ENCODE results near the gene SEC61A1.

Gene SEC61A1

DNA sequence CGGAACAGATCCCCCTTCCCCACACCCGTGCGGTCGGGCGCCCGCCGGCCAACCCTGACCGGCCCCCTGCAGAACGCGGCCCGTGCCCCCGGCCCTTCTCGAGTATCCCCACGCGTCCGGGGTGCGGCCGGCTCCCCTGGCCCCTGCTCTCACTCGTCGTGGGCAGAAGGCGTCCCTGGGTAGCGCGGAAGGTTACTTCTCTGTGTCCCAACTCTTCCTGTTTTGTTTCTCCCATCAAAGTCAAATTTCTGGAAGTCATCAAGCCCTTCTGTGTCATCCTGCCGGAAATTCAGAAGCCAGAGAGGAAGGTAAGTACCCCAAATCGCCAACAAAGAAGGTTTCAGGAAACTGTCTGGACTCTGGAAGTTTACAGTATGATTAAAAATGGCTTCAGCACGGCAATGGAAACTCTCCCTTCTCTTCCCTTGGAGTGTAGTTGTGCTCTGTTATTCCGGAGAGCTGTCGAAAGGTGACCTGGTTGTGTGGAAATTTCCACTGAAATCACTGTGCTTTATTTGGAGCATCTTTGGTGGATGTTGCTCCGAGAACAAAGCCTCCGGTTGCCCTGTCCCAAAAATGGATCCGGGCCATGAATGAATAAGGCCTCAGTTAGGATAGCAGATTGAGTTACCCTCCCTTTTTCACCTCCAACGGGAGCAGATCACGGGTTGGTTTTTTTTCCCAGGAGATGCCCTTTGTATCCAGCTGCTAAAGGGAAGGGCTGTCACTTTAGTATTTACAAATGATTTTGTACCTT lies 536 bp downstream of the SEC61A1 start:
- TF ChIP-seq, protein P1, sequence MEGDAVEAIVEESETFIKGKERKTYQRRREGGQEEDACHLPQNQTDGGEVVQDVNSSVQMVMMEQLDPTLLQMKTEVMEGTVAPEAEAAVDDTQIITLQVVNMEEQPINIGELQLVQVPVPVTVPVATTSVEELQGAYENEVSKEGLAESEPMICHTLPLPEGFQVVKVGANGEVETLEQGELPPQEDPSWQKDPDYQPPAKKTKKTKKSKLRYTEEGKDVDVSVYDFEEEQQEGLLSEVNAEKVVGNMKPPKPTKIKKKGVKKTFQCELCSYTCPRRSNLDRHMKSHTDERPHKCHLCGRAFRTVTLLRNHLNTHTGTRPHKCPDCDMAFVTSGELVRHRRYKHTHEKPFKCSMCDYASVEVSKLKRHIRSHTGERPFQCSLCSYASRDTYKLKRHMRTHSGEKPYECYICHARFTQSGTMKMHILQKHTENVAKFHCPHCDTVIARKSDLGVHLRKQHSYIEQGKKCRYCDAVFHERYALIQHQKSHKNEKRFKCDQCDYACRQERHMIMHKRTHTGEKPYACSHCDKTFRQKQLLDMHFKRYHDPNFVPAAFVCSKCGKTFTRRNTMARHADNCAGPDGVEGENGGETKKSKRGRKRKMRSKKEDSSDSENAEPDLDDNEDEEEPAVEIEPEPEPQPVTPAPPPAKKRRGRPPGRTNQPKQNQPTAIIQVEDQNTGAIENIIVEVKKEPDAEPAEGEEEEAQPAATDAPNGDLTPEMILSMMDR (IDR thresholded peaks at IDR 0.05; ENCODE audit: low read depth, low read length): no peak
- Histone ChIP-seq H3K27me3 (ENCODE audit: insufficient read depth, low read depth, severe bottlenecking) (no peaks in the 10 kb centered on the region), H3K9me3 (ENCODE audit: severe bottlenecking) (no peaks in the 10 kb centered on the region), H3K4me3 (ENCODE audit: low read depth, low read length) (peak overlapping the region; percentile 60), H3K27ac (peak overlapping the region; percentile 92), H3K36me3 (peaks cover 52% of the 10 kb centered on the region)
- no peak for DNase-seq

DNA sequence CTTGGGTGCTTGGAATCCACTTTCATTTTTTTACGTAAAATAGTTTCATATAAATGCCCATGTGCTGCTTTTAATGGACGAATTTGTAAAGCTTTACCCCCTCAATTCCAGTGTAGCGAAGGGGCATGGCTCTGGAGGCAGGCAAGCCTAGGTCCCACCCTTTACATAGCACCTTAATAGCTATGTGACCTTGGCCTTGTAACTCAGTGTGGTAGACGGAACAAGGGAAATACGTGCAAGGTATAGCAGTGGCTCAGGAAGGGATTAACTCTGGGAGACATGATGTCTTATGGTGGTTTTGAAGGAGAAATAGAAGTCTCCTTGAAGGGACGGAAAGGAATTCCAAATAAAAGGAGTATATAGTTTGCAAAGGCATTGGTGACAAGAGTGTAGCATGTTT lies 1.4 kb downstream of the SEC61A1 start:
- no peak for DNase-seq
- TF ChIP-seq, protein P1 (IDR thresholded peaks at IDR 0.05; ENCODE audit: low read depth, low read length): no peak

DNA sequence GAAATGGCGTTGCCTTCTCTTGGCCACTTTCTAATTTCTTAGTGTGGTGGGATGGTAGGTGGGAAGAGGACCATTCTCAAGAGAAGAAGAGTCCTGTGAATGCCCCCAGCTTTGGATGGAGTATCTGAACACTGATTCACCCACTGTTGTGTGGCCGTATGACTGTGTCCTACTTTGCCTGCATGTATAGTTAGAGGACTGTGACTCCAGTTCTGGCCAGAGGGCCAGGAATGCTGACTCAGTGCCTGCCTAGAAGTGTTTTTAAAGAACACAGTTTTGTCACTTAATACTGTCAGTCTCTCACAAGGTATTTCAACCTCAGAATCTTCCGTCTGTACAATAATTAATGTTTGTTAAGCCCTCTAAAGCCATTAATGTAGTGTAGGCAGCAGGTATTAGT lies 2.1 kb downstream of the SEC61A1 start:
- no peak overlapping the region for H3K27ac ChIP-seq
- no peak for DNase-seq

More for the DNA sequence above, 1.4 kb downstream of the SEC61A1 start:
- Histone ChIP-seq H3K9me3 (ENCODE audit: severe bottlenecking) (no peaks in the 10 kb centered on the region), H3K4me3 (ENCODE audit: low read depth, low read length) (peak overlapping the region; percentile 60; the same call in 1 of the 2 replicates), H3K27ac (no peak overlapping the region), H3K36me3 (peaks cover 56% of the 10 kb centered on the region), H3K27me3 (ENCODE audit: insufficient read depth, low read depth, severe bottlenecking) (no peaks in the 10 kb centered on the region)

DNA sequence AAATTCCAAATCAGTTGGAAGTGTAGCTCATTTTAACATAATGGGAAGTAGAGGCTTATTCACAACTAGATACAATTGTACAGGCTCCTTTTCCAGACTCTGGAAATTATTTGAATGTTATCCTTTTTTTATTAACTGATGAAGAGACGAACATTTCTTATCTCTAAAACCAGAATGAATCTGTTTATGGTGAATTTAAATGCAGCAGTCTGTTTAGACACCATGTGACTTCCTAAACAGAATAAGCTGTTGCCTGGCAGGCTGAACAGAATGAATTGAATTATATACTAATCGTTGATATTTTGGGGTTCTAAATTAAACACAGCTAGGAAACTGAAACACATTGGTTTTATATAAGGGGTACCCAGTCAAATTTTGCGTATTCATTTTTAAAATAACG lies 4.0 kb downstream of the SEC61A1 start:
- DNase-seq: no peak
- no peak overlapping the region for H3K4me3 ChIP-seq (ENCODE audit: low read depth, low read length)
- no peak overlapping the region for H3K27ac ChIP-seq
- TF ChIP-seq, protein P1 (IDR thresholded peaks at IDR 0.05; ENCODE audit: low read depth, low read length): no peak
- no peaks in the 10 kb centered on the region for H3K27me3 ChIP-seq (ENCODE audit: insufficient read depth, low read depth, severe bottlenecking)
- peaks cover 81% of the 10 kb centered on the region for H3K36me3 ChIP-seq
- H3K9me3 ChIP-seq (ENCODE audit: severe bottlenecking): no peaks in the 10 kb centered on the region

More for the DNA sequence above, 2.1 kb downstream of the SEC61A1 start:
- Histone ChIP-seq H3K27me3 (ENCODE audit: insufficient read depth, low read depth, severe bottlenecking) (no peaks in the 10 kb centered on the region), H3K9me3 (ENCODE audit: severe bottlenecking) (no peaks in the 10 kb centered on the region), H3K4me3 (ENCODE audit: low read depth, low read length) (no peak overlapping the region), H3K36me3 (peaks cover 62% of the 10 kb centered on the region)
- TF ChIP-seq, protein P1 (IDR thresholded peaks at IDR 0.05; ENCODE audit: low read depth, low read length): no peak

DNA sequence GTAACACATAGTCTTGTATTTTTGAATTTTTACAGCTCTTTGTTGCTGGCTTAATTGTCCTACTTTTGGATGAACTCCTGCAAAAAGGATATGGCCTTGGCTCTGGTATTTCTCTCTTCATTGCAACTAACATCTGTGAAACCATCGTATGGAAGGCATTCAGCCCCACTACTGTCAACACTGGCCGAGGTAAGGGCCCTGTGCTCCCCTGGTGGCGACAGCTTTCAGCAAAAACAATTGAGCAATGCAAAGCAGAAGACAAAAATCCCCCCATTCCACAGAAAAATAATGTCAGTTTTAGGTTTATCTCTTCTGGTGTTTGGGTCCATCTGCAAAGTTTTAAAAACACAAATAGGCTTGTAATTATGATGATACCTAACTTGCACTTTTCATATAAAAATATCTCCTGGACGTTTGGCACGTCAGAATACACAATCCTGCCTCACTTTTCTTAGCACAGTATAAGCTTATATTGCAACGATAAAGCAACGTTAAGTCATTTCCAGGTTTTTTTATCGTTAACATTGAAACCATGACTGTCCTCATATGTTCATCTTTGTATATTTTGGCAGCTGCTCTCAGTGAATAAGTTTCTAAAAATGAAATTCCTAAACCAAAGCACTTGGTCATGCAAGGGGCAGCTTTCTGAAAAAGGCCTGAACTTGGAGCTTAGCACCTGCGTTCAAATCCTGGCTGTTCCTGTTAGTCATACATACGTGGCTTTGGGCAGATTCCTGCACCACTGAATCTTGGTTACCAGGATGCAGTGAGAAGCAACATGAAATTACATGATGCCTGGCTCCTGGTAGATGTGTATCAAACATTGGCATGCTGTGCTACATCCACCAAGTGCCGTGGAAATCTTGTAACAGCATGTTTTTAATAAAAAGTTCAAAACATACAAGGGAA lies 8.5 kb downstream of the SEC61A1 start:
- H3K27me3 ChIP-seq (ENCODE audit: insufficient read depth, low read depth, severe bottlenecking): no peaks in the 10 kb centered on the region
- no peak overlapping the region for H3K4me3 ChIP-seq (ENCODE audit: low read depth, low read length)
- no peaks in the 10 kb centered on the region for H3K9me3 ChIP-seq (ENCODE audit: severe bottlenecking)
- no peak for DNase-seq
- H3K36me3 ChIP-seq: peaks cover 88% of the 10 kb centered on the region
- TF ChIP-seq, protein P1 (IDR thresholded peaks at IDR 0.05; ENCODE audit: low read depth, low read length): no peak
- H3K27ac ChIP-seq: no peak overlapping the region

All from WERI-Rb-1 (cell line).